Measurements from ENCODE around the gene SLC11A2. TPM values are rescaled to one million over a fixed set of nuclear protein-coding genes. Genes with fewer than 3 reads are reported as not detected.

Gene SLC11A2
- total and polyA plus RNA-seq, 2 of the 13 experiments (the other 11 are each of a cell fraction or from before 2014, with no cell fraction given) = 71.7 to 77.0 TPM

DNA sequence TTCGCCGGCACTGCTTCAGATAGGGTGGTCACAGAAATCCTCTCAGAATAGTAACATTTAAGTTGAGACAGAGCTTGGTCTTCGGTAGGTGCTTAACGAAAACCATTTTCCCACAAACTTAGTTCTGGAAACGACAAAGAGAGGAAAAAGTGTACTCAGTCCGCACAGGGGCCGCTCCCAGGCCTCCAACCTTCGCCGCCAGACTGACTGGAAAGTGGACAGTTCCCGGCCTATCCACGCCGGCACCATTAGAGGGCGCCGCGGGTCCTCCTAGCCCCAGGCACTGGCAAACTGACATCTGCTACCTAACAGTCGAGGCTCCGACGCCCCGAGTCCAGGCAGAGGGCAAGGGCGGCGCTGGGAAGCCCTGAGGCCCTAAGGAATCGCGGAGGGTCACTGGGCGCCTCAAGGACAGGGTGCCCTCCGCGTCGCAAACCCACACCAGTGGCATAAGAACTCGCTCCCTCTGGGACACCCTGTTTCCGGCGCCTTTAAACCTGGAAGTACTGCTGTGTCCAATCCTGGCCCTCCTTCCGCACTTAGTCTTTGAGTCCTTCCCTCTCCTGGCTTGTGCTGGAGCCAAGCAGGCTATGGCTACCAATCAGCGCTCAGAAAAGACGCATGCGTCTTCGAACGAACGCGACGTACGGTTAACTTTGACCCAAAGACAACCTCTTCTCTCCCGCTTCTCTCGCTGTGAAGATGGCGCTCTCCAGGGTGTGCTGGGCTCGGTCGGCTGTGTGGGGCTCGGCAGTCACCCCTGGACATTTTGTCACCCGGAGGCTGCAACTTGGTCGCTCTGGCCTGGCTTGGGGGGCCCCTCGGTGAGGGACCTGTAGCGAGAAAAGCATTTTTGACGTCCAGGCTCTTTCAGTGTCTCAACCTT is 21.7 kb upstream of the SLC11A2 start, which contains the start of gene LETMD1 (continued):
- TF ChIP-seq, protein P1, sequence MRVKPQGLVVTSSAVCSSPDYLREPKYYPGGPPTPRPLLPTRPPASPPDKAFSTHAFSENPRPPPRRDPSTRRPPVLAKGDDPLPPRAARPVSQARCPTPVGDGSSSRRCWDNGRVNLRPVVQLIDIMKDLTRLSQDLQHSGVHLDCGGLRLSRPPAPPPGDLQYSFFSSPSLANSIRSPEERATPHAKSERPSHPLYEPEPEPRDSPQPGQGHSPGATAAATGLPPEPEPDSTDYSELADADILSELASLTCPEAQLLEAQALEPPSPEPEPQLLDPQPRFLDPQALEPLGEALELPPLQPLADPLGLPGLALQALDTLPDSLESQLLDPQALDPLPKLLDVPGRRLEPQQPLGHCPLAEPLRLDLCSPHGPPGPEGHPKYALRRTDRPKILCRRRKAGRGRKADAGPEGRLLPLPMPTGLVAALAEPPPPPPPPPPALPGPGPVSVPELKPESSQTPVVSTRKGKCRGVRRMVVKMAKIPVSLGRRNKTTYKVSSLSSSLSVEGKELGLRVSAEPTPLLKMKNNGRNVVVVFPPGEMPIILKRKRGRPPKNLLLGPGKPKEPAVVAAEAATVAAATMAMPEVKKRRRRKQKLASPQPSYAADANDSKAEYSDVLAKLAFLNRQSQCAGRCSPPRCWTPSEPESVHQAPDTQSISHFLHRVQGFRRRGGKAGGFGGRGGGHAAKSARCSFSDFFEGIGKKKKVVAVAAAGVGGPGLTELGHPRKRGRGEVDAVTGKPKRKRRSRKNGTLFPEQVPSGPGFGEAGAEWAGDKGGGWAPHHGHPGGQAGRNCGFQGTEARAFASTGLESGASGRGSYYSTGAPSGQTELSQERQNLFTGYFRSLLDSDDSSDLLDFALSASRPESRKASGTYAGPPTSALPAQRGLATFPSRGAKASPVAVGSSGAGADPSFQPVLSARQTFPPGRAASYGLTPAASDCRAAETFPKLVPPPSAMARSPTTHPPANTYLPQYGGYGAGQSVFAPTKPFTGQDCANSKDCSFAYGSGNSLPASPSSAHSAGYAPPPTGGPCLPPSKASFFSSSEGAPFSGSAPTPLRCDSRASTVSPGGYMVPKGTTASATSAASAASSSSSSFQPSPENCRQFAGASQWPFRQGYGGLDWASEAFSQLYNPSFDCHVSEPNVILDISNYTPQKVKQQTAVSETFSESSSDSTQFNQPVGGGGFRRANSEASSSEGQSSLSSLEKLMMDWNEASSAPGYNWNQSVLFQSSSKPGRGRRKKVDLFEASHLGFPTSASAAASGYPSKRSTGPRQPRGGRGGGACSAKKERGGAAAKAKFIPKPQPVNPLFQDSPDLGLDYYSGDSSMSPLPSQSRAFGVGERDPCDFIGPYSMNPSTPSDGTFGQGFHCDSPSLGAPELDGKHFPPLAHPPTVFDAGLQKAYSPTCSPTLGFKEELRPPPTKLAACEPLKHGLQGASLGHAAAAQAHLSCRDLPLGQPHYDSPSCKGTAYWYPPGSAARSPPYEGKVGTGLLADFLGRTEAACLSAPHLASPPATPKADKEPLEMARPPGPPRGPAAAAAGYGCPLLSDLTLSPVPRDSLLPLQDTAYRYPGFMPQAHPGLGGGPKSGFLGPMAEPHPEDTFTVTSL (CRISPR knock-in tag; IDR thresholded peaks at IDR 0.05; ENCODE audit: borderline replicate concordance) = no peak; the same call in 1 of the 2 replicates
- TF ChIP-seq, protein P2, sequence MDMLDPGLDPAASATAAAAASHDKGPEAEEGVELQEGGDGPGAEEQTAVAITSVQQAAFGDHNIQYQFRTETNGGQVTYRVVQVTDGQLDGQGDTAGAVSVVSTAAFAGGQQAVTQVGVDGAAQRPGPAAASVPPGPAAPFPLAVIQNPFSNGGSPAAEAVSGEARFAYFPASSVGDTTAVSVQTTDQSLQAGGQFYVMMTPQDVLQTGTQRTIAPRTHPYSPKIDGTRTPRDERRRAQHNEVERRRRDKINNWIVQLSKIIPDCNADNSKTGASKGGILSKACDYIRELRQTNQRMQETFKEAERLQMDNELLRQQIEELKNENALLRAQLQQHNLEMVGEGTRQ (IDR thresholded peaks at IDR 0.05; ENCODE audit: low read depth, low read length) = no peak
- TF ChIP-seq, protein P2 (CRISPR knock-in tag; IDR thresholded peaks at IDR 0.05; ENCODE audit: borderline replicate concordance) = no peak
- TF ChIP-seq ZMAT3 (CRISPR knock-in tag; conservative IDR thresholded peaks at IDR 0.05) (peak; percentile 96), ATM (IDR thresholded peaks at IDR 0.05; ENCODE audit: borderline replicate concordance) (no peak), IKZF1 (IDR thresholded peaks at IDR 0.05) (no peak), ZNF292 (CRISPR knock-in tag; IDR thresholded peaks at IDR 0.05; ENCODE audit: borderline replicate concordance, low read depth) (no peak), GATAD1 (CRISPR knock-in tag; IDR thresholded peaks at IDR 0.05) (peak; percentile 88), FOXM1 (CRISPR knock-in tag; IDR thresholded peaks at IDR 0.05) (no peak), DR1 (CRISPR knock-in tag; IDR thresholded peaks at IDR 0.05) (peak; percentile 77), JUND (CRISPR knock-in tag; IDR thresholded peaks at IDR 0.05) (no peak), TRIM24 (CRISPR knock-in tag; IDR thresholded peaks at IDR 0.05) (no peak)
- TF ChIP-seq, protein P3, sequence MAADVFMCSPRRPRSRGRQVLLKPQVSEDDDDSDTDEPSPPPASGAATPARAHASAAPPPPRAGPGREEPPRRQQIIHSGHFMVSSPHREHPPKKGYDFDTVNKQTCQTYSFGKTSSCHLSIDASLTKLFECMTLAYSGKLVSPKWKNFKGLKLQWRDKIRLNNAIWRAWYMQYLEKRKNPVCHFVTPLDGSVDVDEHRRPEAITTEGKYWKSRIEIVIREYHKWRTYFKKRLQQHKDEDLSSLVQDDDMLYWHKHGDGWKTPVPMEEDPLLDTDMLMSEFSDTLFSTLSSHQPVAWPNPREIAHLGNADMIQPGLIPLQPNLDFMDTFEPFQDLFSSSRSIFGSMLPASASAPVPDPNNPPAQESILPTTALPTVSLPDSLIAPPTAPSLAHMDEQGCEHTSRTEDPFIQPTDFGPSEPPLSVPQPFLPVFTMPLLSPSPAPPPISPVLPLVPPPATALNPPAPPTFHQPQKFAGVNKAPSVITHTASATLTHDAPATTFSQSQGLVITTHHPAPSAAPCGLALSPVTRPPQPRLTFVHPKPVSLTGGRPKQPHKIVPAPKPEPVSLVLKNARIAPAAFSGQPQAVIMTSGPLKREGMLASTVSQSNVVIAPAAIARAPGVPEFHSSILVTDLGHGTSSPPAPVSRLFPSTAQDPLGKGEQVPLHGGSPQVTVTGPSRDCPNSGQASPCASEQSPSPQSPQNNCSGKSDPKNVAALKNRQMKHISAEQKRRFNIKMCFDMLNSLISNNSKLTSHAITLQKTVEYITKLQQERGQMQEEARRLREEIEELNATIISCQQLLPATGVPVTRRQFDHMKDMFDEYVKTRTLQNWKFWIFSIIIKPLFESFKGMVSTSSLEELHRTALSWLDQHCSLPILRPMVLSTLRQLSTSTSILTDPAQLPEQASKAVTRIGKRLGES (CRISPR knock-in tag; IDR thresholded peaks at IDR 0.05; ENCODE audit: borderline replicate concordance) = no peak
- TF ChIP-seq, protein P4, sequence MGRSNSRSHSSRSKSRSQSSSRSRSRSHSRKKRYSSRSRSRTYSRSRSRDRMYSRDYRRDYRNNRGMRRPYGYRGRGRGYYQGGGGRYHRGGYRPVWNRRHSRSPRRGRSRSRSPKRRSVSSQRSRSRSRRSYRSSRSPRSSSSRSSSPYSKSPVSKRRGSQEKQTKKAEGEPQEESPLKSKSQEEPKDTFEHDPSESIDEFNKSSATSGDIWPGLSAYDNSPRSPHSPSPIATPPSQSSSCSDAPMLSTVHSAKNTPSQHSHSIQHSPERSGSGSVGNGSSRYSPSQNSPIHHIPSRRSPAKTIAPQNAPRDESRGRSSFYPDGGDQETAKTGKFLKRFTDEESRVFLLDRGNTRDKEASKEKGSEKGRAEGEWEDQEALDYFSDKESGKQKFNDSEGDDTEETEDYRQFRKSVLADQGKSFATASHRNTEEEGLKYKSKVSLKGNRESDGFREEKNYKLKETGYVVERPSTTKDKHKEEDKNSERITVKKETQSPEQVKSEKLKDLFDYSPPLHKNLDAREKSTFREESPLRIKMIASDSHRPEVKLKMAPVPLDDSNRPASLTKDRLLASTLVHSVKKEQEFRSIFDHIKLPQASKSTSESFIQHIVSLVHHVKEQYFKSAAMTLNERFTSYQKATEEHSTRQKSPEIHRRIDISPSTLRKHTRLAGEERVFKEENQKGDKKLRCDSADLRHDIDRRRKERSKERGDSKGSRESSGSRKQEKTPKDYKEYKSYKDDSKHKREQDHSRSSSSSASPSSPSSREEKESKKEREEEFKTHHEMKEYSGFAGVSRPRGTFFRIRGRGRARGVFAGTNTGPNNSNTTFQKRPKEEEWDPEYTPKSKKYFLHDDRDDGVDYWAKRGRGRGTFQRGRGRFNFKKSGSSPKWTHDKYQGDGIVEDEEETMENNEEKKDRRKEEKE (IDR thresholded peaks at IDR 0.05) = no peak

All from HepG2 (cell line).